Endothelial cell of umbilical vein (primary cell): ENCODE data around the gene MYO1H. TPM values are rescaled to one million over a fixed set of nuclear protein-coding genes. Genes with fewer than 3 reads are reported as not detected.

Experiments used
- BruUV-seq: library from RNA; stranded (reverse); fragments of 400-500 nt; replicated peaks from 2 replicates; lab custom pipeline; 2021; lab: Mats Ljungman, UMichigan
- CTCF ChIA-PET: fragments of 300-600, 350-600 bp; sonication (Branson Sonifier 250); formaldehyde crosslinking; loops from one replicate; lab custom pipeline; 2021; ENCODE audit warnings: antibody characterized with exemption, inconsistent platforms; lab: Charles Lee
- POLR2A ChIA-PET: fragments of 300-600, 350-600 bp; sonication (Branson Sonifier 250); formaldehyde crosslinking; loops from one replicate; lab custom pipeline; 2021; ENCODE audit warnings: antibody characterized with exemption, inconsistent platforms; lab: Charles Lee
- DNase-seq: peaks from one replicate; pipeline ENCODE4 v3.0.0-alpha.2; 2011; ENCODE audit warnings: low read depth, low spot score
- FAIRE-seq: peaks from 2 replicates; lab custom pipeline; 2011; peaks lifted over from hg19 to GRCh38; lab: Jason Lieb, UNC
- H2AFZ ChIP-seq: 2 replicates; pipeline ENCODE4 v1.6.0; 2012; ENCODE audit warnings: low read depth, low read length, control low read depth, inconsistent platforms
- H3K27ac ChIP-seq: 2 replicates; pipeline ENCODE4 v1.5.1; 2011; ENCODE audit warnings: low read depth, mild to moderate bottlenecking, control low read depth, low read length, moderate library complexity; ENCODE audit not compliant: insufficient read depth
- H3K27me3 ChIP-seq, 2 experiments: 2 replicates each; pipeline versions ENCODE4 v1.6.0 to v1.6.1; 2011; ENCODE audit warnings: low read length in 2 of 2, mixed read lengths in 1 of 2; ENCODE audit not compliant: control insufficient read depth in 2 of 2, insufficient read depth in 2 of 2
- H3K36me3 ChIP-seq, 2 experiments: 2 replicates in 1 of 2; 3 replicates in 1 of 2; pipeline ENCODE4 v1.5.1; 2011; ENCODE audit warnings: low read length in 2 of 2, mild to moderate bottlenecking in 1 of 2, moderate library complexity in 1 of 2; ENCODE audit not compliant: control insufficient read depth in 2 of 2, insufficient read depth in 2 of 2; ENCODE audit errors: extremely low read depth in 1 of 2
- H3K4me1 ChIP-seq: 3 replicates; pipeline ENCODE4 v1.5.1; 2011; ENCODE audit warnings: mild to moderate bottlenecking, low read length; ENCODE audit not compliant: control insufficient read depth, insufficient read depth; ENCODE audit errors: extremely low read depth
- H3K4me2 ChIP-seq: 2 replicates; pipeline ENCODE4 v1.6.1; 2011; ENCODE audit warnings: low read length, control low read depth, mixed read lengths; ENCODE audit not compliant: insufficient read depth
- H3K4me3 ChIP-seq, 3 experiments: fragments of 200-600 bp in 1 of 3; sonication (generic), shearing (Covaris generic) in 1 of 3; replicated peaks in 1 of 3; 2 replicates each; pipeline ENCODE4 v1.5.1; 2011 to 2016; ENCODE audit warnings: control low read depth in 3 of 3, low read length in 3 of 3, mild to moderate bottlenecking in 2 of 3, inconsistent platforms in 1 of 3, low read depth in 1 of 3, moderate library complexity in 1 of 3; ENCODE audit not compliant: insufficient read depth in 1 of 3
- H3K79me2 ChIP-seq: 2 replicates; pipeline ENCODE4 v1.6.0; 2012; ENCODE audit warnings: low read length, inconsistent platforms; ENCODE audit not compliant: control insufficient read depth, insufficient read depth
- H3K9ac ChIP-seq: replicated peaks from 2 replicates; pipeline ENCODE3; 2011; ENCODE audit warnings: low read length, control low read depth; ENCODE audit not compliant: insufficient read depth; ENCODE audit errors: extremely low read depth
- H3K9me1 ChIP-seq: replicated peaks from 3 replicates; pipeline ENCODE4 v1.6.0; 2011; ENCODE audit warnings: mild to moderate bottlenecking, low read length; ENCODE audit not compliant: control insufficient read depth, insufficient read depth; ENCODE audit errors: extremely low read depth
- H3K9me3 ChIP-seq: replicated peaks from 2 replicates; pipeline ENCODE4 v1.5.1; 2012; ENCODE audit warnings: low read length, inconsistent platforms; ENCODE audit not compliant: control insufficient read depth, insufficient read depth
- H4K20me1 ChIP-seq: replicated peaks from 2 replicates; pipeline ENCODE3; 2011; ENCODE audit warnings: mild to moderate bottlenecking, low read length; ENCODE audit not compliant: control insufficient read depth, insufficient read depth; ENCODE audit errors: extremely low read depth
- CTCF ChIP-seq, 2 donors: IDR thresholded peaks; 1 replicate in 1 of 2; 2 replicates in 1 of 2; pipeline ENCODE4 v1.5.1; 2011; ENCODE audit warnings: low read length in 2 of 2, mild to moderate bottlenecking in 2 of 2, moderate library complexity in 2 of 2, control low read depth in 1 of 2, inconsistent platforms in 1 of 2, low read depth in 1 of 2; ENCODE audit not compliant: insufficient read depth in 1 of 2; ENCODE audit errors: extremely low read depth in 1 of 2
- EZH2 ChIP-seq: IDR thresholded peaks from 2 replicates; pipeline ENCODE4 v1.6.1; 2012; ENCODE audit warnings: borderline replicate concordance, low read depth, mild to moderate bottlenecking, moderate library complexity, low read length, inconsistent platforms; ENCODE audit not compliant: severe bottlenecking
- FOS ChIP-seq: IDR thresholded peaks from 2 replicates; pipeline ENCODE4 v1.6.1; 2011; ENCODE audit warnings: mild to moderate bottlenecking, low read length, moderate library complexity, borderline replicate concordance; ENCODE audit not compliant: insufficient read depth
- GATA2 ChIP-seq: IDR thresholded peaks from 2 replicates; pipeline ENCODE4 v1.7.0; 2011; ENCODE audit warnings: low read depth, mild to moderate bottlenecking, moderate library complexity, mixed read lengths, low read length; ENCODE audit not compliant: insufficient read length, insufficient read depth
- JUN ChIP-seq: IDR thresholded peaks from 2 replicates; pipeline ENCODE4 v1.6.1; 2011; ENCODE audit warnings: borderline replicate concordance, low read depth; ENCODE audit not compliant: insufficient read length, insufficient read depth
- MAX ChIP-seq: IDR thresholded peaks from 2 replicates; pipeline ENCODE4 v1.6.1; 2011; ENCODE audit not compliant: insufficient read depth, insufficient read length
- MYC ChIP-seq: IDR thresholded peaks from one replicate; pipeline ENCODE4 v1.6.1; 2011; ENCODE audit warnings: mild to moderate bottlenecking, low read depth, low read length
- POLR2A ChIP-seq: IDR thresholded peaks from 2 replicates; pipeline ENCODE4 v1.6.1; 2012; ENCODE audit warnings: low read depth, mild to moderate bottlenecking, control low read depth, low read length
- POLR2AphosphoS5 ChIP-seq: IDR thresholded peaks from 2 replicates; pipeline ENCODE4 v1.6.1; 2012; ENCODE audit warnings: low read depth, mild to moderate bottlenecking, control low read depth, low read length, moderate library complexity; ENCODE audit not compliant: insufficient read depth
- dilution Hi-C: fragments of 300-500 bp; cut with MboI; formaldehyde crosslinking; loops from one replicate; pipeline ENCODE4 v1.15.0; 2019; ENCODE audit warnings: low sequenced_read_pairs; ENCODE audit not compliant: extremely low pct_ligation_motif_present
- intact Hi-C: fragments of 100-400 bp; cut with micrococcal nuclease; formaldehyde crosslinking; loops from one replicate; pipeline ENCODE4 v1.10.0; 2022
- polyA plus RNA-seq, 4 experiments: library from polyadenylated mRNA; depleted of rRNA in 3 of 4; stranded (reverse) in 3 of 4; unstranded in 1 of 4; fragments of >200 nt; gene quantifications; 2 replicates each; pipeline versions ENCODE4 v1.2.1 to v1.2.3, GENCODE V29; 2011 to 2012; ENCODE audit warnings: missing spikeins in 1 of 4
- total RNA-seq: library from RNA; stranded (reverse); gene quantifications from 2 replicates; pipeline ENCODE4 v1.2.3, GENCODE V29; 2021

Gene MYO1H
- total and polyA plus RNA-seq, 2 donors (not counting 3 experiments of a cell fraction or from before 2014, with no cell fraction given), result not detected

- no peak overlapping the region for H2AFZ ChIP-seq
- peaks cover 30% of the 10 kb centered on the region for H3K4me1 ChIP-seq
- no peaks in the 10 kb centered on the region for H3K9me1 ChIP-seq
- no peaks in the 10 kb centered on the region for H3K27me3 ChIP-seq
- no peaks in the 10 kb centered on the region for H4K20me1 ChIP-seq
- H3K27ac ChIP-seq, result no peak overlapping the region
- DNase-seq, result no peak
- H3K79me2 ChIP-seq, result peaks cover 42% of the 10 kb centered on the region
- CTCF ChIA-PET, result interaction anchor here (3.8 kb wide), 1 partner anchor 23 kb away, joined by 14 read pairs; no protein-coding TSS in a partner anchor
- H3K4me3 ChIP-seq, result no peak overlapping the region
- intact Hi-C loops (no loop called here), dilution Hi-C loops (no loop called here)
- BruUV-seq, result no TSS peak
- no peak overlapping the region for H3K9ac ChIP-seq
- TF ChIP-seq GATA2 (no peak), MAX (no peak), EZH2 (no peak), POLR2A (no peak), POLR2AphosphoS5 (no peak), FOS (no peak), JUN (no peak), MYC (no peak), CTCF (IDR thresholded peaks at IDR 0.05; ENCODE audit: extremely low read depth in 1 of 2, insufficient read depth in 1 of 2, low read depth in 1 of 2, low read length in 2 of 2) (no peak)
- no peak for FAIRE-seq
- H3K9me3 ChIP-seq, result no peaks in the 10 kb centered on the region
- H3K36me3 ChIP-seq, result peaks cover 28 to 62% of the 10 kb centered on the region in 2 experiments
- POLR2A ChIA-PET, result no interaction called here
- H3K4me2 ChIP-seq, result no peak overlapping the region
These were observed 108.0 kb downstream of the MYO1H start for GRCh38 chr12:109455706-109456105.
